ENCODE measurements around the gene CRTC2.

CRTC2 gene

DNA sequence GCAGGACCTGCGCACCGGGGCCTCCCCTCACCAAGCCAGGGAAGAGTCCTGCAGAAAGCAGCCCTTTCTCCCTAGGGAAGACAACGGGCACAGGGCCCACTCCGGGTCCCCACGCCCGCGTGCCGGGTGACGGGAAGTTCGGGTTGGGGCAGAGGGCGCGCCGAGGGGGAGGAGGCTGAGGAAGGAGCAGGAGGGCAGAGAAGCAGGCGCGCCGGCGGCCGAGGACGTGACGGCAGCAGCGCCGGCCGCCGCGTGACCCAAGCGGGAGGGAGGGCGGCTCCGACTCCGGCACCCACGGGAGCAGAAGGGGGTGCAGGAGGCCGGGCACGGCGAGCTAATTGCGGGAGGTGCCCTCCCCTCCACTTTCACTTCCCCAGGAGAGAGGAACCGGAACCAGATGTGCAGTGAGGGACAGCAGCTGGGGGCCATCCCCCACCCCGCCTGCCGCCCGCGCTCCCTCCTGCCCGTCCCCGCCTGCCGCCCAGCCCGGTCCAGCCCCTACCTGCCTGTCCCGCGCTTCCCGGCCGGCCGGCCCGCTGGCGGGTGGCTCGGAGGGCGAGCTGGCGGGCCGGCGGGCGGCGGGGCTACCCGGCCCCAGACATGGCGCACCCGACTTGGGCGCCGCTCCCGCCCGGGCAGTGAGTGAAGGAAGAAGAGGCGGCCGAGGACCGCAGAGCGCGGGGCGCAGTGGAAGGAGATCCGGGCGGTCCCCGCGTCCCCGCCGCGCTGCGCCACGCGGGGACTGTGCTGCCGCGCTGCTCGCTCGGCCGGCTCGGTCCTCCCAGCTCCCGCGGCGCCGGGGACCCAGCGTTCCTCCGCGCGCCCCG is 12.4 kb downstream of the CRTC2 start:
- DNase-seq: peak; percentile 70

DNA sequence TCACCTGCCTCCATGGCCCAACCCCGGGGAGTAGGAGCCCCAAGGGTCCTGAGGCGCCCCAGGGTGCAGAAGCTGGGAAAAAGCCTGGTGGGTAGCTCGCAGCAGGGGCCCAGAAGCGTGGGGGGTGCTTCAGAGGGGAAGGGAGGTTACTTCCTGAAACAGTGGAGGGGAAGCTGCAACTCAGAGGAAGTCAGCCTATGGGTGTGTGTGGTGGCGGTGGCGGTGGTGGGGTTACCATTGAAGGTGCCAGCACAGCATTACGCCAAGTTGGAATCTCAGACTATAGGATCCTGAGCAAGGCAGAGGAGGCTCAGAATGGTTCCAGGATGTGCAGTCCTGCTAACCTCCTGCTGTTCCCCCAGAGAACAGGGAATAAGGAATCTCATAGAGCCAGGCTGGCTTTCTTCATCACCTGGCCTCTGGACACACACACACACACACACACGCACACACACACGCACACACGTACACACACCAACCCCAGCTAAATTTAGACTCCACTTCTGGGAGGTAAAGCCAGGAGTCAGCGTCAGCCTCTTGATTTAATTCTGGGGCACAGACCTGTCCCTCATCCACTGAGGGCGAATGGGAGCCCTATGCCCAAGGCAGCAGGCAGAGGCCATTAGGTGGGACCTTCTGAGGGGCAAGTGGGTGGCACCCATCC is 13.1 kb downstream of the CRTC2 start:
- peak; percentile 77 for DNase-seq

DNA sequence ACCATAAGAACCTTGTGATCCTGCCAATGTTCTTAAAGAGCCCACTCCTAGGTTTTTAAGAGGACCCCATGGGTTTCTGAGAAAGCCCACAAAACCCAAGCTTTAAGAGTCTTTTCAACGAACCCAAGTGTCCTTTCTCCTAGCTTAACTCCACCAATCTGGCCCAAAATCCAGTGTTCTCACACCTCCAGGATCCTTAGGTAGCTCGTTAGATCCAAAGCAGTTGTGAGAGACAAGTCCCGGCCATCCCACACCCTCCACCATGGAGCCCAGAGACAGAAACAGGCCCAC is 13.6 kb downstream of the CRTC2 start:
- no peak for DNase-seq

DNA sequence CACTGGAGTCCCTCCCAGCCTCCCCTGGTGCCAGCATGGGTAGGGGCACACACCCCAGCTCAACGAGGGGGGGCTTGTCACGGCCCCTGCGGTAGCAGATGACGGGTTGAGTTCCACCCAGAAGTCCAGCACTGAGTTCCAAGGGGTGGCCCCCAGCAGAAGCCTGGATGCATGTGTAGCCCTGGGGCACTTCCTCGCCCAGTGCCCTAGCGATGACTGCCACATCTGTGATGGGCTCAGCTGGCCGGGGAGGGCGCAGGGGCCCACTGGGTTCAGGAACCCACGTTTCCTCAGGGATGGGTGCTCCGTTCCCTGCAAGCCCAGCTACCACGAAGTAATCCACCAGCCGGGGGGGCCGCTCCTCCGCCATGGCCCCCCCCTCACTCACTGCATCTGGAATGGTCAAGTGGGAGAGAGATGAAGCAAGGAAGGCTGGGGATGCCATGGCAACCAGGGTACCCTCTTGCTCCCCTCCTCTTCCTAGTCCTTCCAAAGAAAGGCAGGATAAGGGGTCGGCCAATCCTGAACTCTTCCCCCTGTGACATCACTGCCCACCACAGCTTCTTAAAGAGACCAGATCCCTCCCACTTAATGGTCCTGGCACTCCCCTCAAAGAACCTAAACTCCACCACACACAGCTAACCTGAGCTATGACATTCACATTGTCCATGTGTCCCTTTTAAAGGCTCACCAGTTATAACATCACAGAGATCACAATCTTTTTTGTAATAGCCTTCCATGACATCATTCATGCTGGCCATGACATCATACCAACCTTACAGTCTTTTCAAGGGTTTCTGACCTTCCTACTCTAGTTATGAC is 14.2 kb downstream of the CRTC2 start:
- no peak for DNase-seq

DNA sequence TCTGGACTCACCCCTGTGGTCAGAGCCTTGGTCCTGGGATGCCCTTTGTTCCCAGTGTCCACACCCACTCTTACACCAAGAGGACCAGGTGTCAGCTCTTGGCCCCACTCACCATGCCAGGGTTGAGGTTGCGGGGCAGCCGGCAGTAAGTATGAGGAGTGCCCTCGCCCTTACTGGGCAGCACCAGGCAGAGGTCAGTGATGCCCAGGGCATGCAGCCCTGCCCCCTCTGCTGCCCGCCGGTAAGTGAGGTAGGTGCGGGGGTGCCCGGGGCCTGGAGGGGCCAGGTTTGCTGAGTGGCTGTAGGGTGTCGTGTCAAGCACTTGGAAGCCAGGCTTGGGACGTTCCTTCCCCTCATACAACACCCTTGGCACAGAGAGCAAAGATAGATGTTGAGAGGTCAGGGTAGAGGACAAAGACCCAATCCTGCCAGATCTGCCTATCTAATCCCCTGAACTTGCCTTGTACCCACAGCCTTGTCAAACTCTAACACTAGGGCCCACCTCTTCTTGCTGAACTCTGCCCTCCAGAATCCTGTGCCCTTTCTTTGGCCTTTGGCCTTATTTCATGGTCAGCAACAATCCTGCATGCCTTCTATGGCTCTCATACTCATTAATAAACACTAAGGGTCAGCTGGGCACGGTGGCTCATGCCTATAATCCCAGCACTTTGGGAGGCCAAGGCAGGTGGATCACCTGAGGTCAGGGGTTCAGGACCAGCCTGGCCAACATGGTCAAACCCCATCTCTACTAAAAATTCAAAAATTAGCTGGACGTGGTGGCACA is 15.5 kb downstream of the CRTC2 start:
- no peak for DNase-seq

DNA sequence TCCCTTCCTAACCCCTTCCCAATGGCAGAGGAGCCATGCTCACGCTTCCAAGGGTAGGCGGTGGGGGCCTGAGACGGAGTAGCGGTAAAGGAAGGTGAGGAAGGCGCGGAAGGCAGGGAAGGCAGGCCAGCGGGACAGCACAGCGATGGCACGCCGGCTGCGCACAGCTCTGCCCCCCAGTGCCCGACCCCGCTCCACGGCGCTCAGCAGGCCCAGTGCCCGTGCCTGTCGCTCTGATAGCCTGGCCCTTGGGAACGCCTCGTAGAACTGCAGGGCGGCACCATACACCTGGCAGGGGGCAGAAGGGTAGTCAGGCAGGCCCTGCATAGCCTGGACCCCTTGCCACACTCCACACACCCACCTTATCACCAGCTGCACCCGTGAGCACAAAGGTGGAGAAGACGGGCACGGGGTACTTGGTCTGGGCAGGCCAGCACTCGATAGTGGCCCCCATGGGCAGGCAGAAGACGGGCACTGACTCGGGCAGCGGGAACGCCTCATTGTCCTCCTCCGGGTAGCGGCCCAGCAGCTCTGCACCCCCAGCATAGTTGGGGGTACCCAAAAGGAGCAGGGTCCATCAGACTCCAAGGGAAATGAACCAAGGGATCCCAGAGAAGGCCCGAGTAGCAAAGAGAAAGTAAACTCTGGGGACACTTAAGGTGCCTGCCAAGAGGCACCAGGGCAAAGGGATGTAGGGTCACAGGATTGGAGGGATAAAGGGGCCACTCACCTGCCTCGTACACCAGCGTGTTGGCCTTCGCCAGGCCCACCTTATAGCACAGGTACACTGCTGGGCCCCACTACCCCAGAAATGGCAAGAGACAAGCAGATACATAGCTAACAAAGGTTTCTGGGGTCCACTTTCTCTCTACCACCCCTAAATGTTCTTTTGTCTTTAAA is 16.3 kb downstream of the CRTC2 start:
- DNase-seq: no peak

DNA sequence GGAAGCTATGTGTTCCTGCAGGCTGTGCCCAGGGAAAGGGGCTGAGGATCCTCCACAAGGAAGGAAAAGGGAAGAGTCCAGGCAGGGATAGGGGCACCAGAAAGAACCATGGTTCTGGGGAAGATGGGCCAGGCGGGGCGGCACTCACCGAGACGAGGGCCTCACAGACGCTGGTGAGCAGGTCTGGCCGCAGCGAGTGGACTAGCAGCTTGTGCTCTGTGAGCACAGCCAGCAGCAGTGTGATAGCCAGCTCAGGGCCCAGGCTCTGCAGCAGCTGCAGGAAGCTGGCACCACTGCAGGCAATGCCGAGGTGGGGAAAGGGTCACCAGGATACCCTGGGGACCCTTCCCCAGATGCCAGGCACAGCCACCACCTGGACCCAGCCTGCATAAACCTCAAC is 17.7 kb downstream of the CRTC2 start:
- DNase-seq: no peak

DNA sequence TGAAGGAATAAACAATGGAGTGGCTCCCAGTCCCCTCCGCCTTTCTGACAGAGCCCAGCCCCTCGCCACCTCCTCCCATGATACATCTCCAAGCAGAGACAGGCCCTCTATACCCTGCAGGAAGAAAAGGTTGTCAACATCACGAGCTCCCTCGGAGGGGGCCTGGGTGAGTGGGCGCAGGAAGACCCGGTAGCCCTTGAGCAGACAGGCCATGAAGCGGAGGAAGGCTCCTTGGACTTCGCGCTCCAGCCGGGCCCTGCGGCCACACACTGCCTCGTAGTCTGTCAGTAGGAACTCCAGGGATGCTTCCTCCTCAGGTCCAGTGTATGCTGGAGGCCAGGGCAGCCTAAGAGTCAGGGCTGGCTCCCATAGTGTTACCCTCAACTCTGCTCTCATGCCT is 18.9 kb downstream of the CRTC2 start:
- DNase-seq: no peak

DNA sequence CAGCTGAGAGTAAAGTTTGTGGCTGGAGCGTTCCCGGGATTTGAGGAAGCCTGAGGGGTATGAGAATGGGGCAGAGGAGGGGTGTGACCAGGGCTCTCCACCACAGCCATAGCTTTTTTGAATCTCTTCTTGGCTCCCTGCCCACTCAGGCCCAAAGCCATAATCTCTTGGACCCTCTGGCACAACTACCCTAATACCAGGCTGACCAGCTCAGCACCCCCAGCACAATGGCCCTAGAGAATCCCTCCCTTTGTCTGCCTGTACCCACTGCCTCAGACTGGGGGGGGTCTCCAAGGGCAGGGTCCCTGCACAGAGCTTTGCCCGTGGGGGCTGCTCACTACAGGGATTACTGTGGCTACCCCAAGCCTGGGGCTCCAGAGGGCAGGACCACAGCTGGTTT is 19.4 kb downstream of the CRTC2 start:
- DNase-seq: no peak

DNA sequence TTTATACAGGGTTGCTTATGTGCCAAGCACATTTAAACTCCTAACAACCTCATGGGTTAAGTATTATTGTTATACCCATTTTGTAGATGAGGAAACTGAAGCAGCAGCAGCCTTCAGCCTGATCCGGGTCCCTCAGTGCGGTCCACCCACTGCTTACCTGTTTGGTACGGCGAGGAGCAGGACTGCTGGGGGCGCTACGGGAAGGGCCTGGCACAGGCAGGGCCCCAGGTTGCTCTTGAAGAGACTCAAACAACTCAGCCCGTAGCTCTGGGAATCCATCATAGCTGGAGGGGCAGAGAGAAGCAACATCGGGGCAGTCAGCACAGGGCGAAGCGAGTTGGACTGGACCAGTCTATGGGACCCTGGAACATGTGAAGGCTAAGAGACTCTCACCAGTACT is 21.1 kb downstream of the CRTC2 start:
- DNase-seq: no peak

DNA sequence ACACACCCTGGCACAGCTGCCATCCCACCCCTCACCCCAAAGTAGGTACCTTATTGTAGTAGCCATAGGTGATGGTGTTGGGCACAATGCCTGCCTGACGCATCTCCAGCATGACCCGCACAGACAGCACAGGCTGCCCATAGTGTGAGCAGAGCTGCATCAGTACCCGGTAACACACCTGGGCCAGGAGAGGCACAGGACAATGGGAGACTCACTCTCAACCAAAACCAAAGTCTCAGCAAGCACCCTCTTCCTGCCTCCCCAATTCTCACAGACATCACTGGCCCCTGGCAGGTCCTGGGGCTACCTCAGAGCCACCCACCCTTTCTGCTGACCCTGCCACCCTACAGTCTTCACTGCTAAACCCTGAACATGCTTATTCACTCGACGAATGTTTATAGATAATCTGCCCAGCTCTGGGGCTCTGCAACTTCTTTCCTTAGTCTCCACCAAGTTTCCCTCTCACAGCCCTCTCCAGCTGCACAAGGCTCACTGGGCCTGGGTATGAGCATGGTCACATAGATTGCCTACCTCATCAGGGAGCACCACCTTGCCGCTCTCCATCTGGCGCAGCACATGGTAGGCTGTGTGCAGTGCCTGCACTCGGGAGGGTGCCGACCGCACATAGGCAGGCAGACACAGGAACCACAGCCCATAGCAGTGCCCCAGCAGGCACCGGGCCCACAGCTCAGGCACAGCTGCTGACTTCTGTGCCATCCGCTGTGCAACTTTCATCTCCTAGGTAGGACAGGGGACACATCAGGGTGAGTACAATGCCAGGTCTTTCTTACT is 22.2 kb downstream of the CRTC2 start:
- no peak for DNase-seq

DNA sequence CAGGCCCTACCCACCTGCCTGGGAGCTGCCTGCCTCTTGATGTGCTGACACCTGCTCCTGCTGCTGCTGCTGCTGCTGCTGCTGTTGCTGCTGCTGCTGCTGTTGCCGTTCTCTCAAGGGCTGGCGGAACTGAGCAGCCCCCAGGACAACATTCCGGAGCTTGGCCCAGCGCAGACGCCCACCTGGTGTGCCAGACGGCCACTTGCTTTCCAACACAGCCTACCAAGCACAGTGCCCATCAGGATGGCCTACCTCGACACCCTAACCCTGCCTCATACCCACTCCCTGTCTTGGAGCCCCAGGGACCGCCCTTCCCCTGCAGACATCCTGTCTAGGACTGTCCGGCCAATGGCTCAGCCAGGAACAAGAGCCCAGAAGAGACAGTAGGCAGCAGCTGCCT is 23.7 kb downstream of the CRTC2 start:
- DNase-seq: no peak

DNA sequence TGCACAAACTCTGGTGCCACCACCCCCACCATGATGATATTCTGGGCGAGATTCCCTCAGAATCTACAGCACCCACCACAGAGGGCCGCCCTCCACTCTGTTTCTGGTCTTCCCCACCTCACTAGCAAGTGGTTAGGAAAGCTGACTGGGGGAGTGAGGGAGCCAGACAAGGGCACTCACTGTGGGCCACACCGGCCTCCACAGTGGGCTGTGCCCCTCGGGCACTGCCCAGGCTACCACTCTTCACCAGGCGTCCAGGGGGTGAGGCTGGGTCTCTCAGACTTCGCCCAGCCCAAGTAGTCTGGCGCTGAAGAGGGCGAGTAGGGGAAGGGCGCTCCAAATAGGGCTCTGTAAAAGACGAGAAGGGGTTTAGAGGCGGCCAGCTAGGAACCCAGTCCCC is 24.5 kb downstream of the CRTC2 start:
- no peak for DNase-seq

DNA sequence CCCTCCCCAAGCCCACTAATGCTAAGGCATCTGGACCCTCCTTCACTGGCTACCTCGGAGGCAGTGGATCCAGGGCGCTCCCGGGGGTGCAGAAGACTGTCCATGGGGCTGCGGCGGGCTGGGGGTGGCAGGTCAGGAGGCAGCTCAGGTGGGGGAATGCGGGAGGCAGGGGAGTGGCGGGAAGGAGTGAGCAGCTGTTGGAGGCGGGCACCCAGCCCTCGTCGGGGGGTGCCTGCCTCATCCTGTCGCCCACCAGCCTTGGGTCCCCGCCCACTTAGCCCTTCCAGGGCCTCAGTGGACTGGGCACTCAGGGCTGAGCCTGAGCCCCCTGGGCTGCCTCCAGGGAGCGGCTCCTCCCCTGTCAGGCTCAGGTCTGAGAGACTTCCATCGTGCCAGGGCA is 25.0 kb downstream of the CRTC2 start:
- DNase-seq: no peak

DNA sequence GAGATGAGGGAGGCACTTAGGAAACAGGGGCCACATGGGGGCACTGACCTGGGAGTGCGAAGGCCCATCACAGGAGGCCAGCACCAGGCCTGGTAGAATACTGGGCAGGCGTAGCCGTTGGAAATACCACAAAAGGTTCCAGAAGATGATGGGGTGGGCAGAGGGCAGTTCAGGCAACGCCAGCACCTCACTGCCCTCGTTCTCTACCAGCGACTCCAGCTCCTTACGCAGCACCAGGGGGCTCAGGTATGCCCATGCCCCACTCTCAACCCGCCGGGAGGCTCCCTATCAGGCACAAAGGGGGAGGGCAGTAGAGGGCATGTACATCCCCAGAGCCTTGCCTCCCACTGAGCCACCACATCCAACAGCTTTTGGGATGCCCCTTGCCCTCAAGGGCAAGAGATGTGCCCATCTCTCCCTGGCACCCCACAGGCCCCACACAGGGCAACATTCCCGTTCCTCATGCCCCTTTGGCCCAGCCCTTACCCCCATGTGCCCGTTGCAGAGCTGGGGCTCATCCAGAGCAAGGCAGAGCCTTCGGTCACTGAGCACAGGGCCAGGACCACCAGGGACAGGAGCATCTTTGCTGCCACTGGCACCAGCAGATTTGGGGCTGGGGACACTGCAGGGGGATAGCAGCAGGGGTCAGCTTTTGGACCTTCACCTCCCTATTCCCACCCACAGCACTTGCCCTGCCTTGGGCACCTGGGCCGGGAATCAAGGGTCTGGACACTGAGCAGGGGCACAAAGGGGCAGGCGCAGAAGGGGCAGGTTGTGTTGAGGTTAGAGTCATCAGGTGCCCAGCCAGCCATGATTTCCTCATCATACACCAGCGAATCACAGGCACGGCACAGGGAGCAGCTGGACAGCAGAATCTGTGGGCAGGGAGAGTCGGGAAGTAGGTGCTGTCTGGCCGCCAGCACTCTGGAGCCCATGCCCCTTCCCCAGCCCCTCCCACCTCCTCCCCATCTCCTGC is 26.0 kb downstream of the CRTC2 start:
- no peak for DNase-seq

DNA sequence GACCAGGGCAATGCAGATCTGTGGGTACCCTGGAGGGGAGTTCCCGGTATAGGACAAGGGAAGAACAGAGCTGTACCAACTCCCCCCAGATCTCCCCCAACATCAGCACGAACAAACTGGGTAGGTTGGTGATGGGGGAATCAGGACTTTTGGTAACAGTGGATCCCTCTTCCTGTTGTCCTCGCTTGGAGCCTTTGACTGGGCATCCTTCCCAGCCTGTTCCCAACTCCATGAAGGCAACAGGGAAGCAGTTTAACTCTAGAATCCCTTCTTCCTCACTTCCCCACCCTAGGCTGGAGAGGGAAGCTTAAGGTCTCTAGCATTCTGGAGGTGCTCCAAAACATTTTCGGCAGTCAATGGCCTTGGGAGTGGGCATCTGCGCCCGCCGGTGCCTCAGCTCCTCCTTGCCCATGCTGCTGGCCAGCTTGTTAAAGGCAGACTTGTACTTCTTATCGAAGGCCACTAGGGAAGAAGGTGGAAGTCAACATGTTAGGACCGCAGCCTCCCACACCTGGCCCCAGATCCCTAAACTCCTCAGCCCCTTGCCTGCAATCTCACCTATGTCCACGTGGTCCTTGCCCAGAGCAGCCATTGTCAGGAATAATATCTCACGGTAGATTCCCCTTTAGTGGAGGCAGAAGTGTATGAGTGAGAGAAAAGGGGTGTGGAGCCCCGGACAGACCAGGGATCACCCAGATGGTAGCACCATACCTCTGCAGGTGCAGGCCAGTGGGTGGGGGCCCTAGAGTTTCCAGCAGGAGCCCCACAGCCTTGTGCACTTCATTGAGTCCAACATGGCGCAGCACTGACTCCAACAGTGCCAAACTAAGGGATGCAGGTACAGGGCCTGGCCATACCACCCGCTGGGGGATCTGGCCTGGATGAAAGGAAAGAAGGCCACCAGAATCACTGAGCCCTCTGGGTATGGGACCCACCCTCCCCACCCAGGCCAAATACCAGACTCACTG is 28.1 kb downstream of the CRTC2 start:
- DNase-seq: no peak

DNA sequence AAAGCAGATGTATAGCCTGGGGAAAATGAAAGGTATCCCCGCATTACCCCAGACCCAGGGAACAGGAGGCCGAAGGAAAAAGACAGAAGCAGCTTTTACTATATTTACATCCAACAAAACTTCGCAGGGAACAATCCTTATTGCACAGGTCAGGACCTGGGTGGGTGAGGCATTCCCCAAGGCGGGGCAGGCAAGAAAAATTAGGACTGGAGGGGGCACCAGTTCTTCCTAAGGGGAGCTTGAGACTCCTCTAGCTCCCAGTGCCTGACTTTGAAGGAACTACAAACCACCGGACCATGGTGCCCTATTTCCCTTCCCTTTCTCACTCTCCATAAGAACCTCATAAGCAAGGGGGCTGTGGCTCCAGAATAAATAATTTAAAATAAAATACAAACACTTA is 29.0 kb downstream of the CRTC2 start:
- DNase-seq: no peak

DNA sequence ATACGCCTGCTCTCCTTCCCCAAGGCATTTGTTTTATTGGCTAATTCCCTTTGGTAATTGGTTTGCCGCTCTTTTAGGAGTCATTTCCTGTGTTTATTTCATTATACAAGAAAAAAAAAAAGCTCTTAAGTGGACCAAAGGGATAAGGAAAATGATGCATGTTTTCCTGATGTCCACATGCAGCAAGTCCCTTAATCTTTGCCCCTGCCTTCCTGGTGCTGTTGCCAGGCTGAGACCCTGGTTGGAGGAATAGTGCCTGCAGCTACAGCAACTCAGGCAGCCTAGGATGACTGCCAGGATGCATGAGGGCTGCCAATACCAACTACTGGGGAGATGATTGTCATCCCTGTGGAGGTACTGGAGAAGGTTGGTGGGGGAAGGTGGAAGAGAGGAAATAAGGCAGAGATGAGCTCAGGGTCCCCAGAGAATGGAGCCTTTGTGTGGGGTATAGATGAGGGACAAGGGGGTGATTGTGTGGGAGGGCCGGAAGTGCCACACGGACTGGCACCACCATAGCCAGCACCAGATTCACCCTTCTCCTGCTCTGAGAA is 29.5 kb downstream of the CRTC2 start:
- no peak for DNase-seq
